Pulmonary artery endothelial cell (primary cell): ENCODE results near the gene KCNJ9. TPM values are rescaled to one million over a fixed set of nuclear protein-coding genes. Genes with fewer than 3 reads are reported as not detected.
"Not testable (repeated sequence)": the region's sequence is repeated elsewhere in the genome, so short reads cannot be mapped to it uniquely, and the experiment has no call there.

Source experiments
- DNase-seq: peaks from one replicate; pipeline ENCODE4 v3.0.0-alpha.2; 2011; ENCODE audit warnings: low read depth, low spot score
- total RNA-seq: library from RNA; depleted of rRNA; stranded (reverse); fragments of >200 nt; gene quantifications from 2 replicates; pipeline ENCODE4 v1.2.3, GENCODE V29; 2014

KCNJ9 gene
- not detected in 2 replicates for total RNA-seq

GRCh38 chr1:160081261-160081936 lies at the start of gene KCNJ9:
KCNJ9 (plus strand) TSS chr1:160081538; CDS start chr1:160084031, 2,493 bp downstream.
- no peak for DNase-seq

- DNase-seq, result no peak
Measured at GRCh38 chr1:160032165-160032820, 49.0 kb upstream of the KCNJ9 start.

- DNase-seq, result no peak
Measured at GRCh38 chr1:160040476-160040875, 40.9 kb upstream of the KCNJ9 start.

- DNase-seq, result no peak
Measured at GRCh38 chr1:160043543-160043942, 37.8 kb upstream of the KCNJ9 start.

- no peak for DNase-seq
Measured at GRCh38 chr1:160045653-160046052, 35.7 kb upstream of the KCNJ9 start.

GRCh38 chr1:160046494-160047110 lies 34.7 kb upstream of the KCNJ9 start:
- DNase-seq, result no peak

GRCh38 chr1:160047111-160047991 lies 34.0 kb upstream of the KCNJ9 start:
- no peak for DNase-seq

- no peak for DNase-seq
Measured at GRCh38 chr1:160048335-160048734, 33.0 kb upstream of the KCNJ9 start.

- no peak for DNase-seq
Measured at GRCh38 chr1:160049101-160049500, 32.2 kb upstream of the KCNJ9 start.

- not testable (repeated sequence) for DNase-seq
Measured at GRCh38 chr1:160050182-160050581, 31.2 kb upstream of the KCNJ9 start.

- no peak for DNase-seq
Measured at GRCh38 chr1:160050619-160051018, 30.7 kb upstream of the KCNJ9 start.

GRCh38 chr1:160052936-160053335 lies 28.4 kb upstream of the KCNJ9 start:
- no peak for DNase-seq

GRCh38 chr1:160053548-160054365 lies 27.6 kb upstream of the KCNJ9 start:
- DNase-seq, result no peak

GRCh38 chr1:160056648-160057169 lies 24.6 kb upstream of the KCNJ9 start:
- DNase-seq, result no peak

- no peak for DNase-seq
Measured at GRCh38 chr1:160058087-160058486, 23.3 kb upstream of the KCNJ9 start.

- no peak for DNase-seq
Measured at GRCh38 chr1:160061369-160062229, 19.7 kb upstream of the KCNJ9 start.

- no peak for DNase-seq
Measured at GRCh38 chr1:160062230-160062532, 19.2 kb upstream of the KCNJ9 start.

GRCh38 chr1:160063176-160063575 lies 18.2 kb upstream of the KCNJ9 start:
- DNase-seq, result no peak

- DNase-seq, result no peak
Measured at GRCh38 chr1:160064164-160064563, 17.2 kb upstream of the KCNJ9 start.

GRCh38 chr1:160064746-160065145 lies 16.6 kb upstream of the KCNJ9 start:
- DNase-seq, result no peak
